Stimulated activated memory B cell treated with anti-CD40 and anti-IgM and Interleukin-4, amounts not matched to agents 10 μg/mL and 1 μg/mL and 100 μg/mL, for 72 hours (primary cell): Measurements from ENCODE around the gene ANP32A.
A peak's percentile ranks its signal among the peaks of the same experiment; 100 is the strongest.

Experiments used
- ATAC-seq: fragments of 150-1000 bp; cut with Tn5 transposase; 2 replicates; pipeline ENCODE4 v1.10.0; 2021
- H3K27ac Mint-ChIP-seq: one replicate; pipeline ENCODE4 v1.8.0; 2022; ENCODE audit warnings: mild to moderate bottlenecking, mixed read lengths
- H3K27me3 Mint-ChIP-seq: one replicate; pipeline ENCODE4 v1.8.0; 2022; ENCODE audit warnings: mixed read lengths
- H3K36me3 Mint-ChIP-seq: one replicate; pipeline ENCODE4 v1.8.0; 2022; ENCODE audit warnings: mixed read lengths
- H3K4me1 Mint-ChIP-seq: one replicate; pipeline ENCODE4 v1.8.0; 2022; ENCODE audit warnings: mixed read lengths
- H3K4me3 Mint-ChIP-seq: one replicate; pipeline ENCODE4 v1.8.0; 2022; ENCODE audit warnings: mild to moderate bottlenecking, moderate library complexity, mixed read lengths
- H3K9me3 Mint-ChIP-seq: one replicate; pipeline ENCODE4 v1.8.0; 2022; ENCODE audit warnings: mixed read lengths

Gene ANP32A

DNA sequence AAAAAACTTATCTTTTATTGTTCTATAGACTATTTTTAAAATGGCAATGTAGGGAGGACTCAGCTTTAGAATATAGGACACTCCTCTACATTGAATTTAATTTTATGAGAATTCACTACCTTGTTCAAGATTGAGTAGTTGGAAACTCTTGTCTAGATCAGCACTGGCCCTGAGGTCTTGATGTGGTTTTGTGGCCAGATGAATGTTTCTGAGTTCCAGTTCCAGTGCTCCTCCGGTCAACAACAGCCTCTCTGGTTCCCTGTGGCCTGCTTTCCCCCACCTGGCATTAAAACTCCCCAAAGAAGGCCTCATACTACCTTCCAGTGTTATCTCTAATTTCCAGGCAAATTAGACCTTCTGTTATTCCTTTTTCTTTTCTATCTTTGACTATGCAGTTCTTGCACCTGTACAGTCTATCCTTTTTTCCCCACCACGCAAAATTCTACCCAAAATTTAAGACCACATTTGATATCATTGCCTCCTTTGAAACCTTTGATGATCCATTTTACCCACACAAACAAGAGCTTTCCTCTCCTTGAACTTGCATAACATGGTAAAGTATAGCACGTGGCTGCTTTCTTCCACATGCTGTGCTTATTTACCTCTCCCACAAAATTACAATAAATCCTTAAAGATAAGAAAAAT is 9.6 kb upstream of the ANP32A start:
- Mint-ChIP-seq H3K4me3 (no peak overlapping the region), H3K27me3 (peaks cover 18% of the 10 kb centered on the region), H3K27ac (no peak overlapping the region), H3K9me3 (no peaks in the 10 kb centered on the region), H3K36me3 (peaks cover 1% of the 10 kb centered on the region), H3K4me1 (no peaks in the 10 kb centered on the region)
- no peak for ATAC-seq

DNA sequence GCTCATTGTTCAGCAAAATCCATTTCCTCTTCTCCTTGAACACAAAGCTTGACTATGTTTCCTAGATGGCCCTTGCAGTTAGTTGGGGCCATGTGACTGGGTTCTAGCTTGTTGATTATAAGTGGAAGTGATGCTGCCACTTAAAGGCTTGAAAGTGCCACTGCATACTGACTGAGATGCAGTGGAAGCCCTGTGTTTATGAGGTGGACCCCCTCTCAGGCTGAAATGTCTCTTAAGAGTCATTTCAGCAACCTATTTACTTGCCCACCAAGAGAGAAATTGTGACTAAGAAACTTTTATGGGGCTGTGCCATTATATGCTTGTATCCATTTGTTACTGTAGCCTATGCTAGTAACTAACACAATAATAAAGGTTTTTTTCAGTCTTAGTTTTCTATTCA is 8.4 kb upstream of the ANP32A start:
- Mint-ChIP-seq H3K4me1 (no peaks in the 10 kb centered on the region), H3K27ac (no peak overlapping the region), H3K9me3 (no peaks in the 10 kb centered on the region), H3K27me3 (peaks cover 9% of the 10 kb centered on the region), H3K36me3 (no peaks in the 10 kb centered on the region), H3K4me3 (no peak overlapping the region)
- ATAC-seq = peak; percentile 62

DNA sequence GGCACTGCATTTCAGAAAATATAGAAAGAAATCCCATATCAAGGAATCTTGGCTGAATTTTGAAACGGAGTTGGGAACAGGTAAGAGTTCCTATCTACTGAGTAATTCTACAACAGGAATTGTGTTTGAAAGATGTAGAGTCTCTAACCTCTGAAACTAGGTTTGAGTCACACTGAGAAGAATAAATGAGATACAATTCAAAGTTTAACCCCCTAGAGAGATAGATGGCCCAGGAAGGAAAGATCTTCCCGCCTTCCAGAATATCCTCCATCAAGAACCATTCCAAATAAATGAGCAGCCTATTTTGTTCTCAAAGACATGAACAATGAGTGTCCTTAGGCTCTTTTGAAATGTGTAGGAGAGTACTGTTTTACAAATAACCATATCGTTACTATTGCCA is 2.9 kb upstream of the ANP32A start:
- H3K27me3 Mint-ChIP-seq = no peaks in the 10 kb centered on the region
- ATAC-seq = no peak
- peaks cover 11% of the 10 kb centered on the region for H3K4me1 Mint-ChIP-seq
- no peak overlapping the region for H3K27ac Mint-ChIP-seq
- peaks cover 7% of the 10 kb centered on the region for H3K36me3 Mint-ChIP-seq
- no peaks in the 10 kb centered on the region for H3K9me3 Mint-ChIP-seq
- no peak overlapping the region for H3K4me3 Mint-ChIP-seq

DNA sequence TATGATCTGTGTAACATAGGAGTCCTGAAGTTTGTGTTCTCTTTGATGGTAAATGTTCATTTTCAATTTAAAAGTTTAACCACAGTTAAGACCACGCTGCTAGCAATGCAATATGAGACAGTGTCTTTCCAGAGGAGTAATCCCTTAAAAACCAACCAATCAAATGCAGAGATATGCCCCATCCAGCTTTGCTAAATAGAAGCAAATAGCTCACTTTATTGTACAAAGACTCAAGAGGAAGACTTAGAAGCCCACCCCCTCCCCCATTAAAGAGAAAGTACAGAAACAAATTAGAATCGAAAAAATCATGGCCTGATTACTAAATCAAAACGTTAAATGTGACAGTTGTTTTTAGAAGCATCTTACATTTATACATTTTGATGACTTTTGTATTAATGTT is 2.1 kb upstream of the ANP32A start:
- H3K9me3 Mint-ChIP-seq = no peaks in the 10 kb centered on the region
- H3K36me3 Mint-ChIP-seq = peaks cover 7% of the 10 kb centered on the region
- H3K27me3 Mint-ChIP-seq = no peaks in the 10 kb centered on the region
- no peak for ATAC-seq
- H3K27ac Mint-ChIP-seq = no peak overlapping the region
- H3K4me1 Mint-ChIP-seq = peaks cover 11% of the 10 kb centered on the region
- H3K4me3 Mint-ChIP-seq = no peak overlapping the region

DNA sequence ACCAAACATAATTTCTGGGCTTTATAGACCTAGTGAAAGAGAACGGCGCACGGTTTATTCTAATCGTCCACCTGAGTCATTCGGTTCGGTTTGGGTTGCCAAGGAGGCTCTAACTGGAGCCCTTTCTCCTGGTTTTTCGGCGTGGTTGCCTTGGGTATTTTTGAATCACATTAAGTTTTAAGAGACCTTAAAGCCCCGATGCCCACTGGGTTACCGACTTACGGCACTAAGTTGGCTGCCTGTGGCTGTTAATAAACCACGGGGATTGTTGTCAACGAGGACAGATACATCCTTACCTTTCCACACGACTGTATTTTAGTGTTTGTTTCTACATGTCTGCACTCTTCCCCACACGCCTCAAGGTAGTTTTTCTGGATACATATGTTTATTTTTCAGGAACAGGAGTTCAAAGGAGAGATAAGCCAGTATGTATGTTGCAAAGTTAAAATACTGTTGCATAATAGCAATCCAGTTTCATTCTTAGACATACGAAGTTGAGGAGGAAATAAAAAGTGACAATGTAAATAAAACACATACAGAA is 1.2 kb upstream of the ANP32A start:
- Mint-ChIP-seq H3K4me1 (peaks cover 17% of the 10 kb centered on the region), H3K27ac (peak overlapping the region; percentile 99), H3K4me3 (peak overlapping the region; percentile 98), H3K9me3 (no peaks in the 10 kb centered on the region), H3K36me3 (peaks cover 7% of the 10 kb centered on the region), H3K27me3 (no peaks in the 10 kb centered on the region)
- no peak for ATAC-seq

DNA sequence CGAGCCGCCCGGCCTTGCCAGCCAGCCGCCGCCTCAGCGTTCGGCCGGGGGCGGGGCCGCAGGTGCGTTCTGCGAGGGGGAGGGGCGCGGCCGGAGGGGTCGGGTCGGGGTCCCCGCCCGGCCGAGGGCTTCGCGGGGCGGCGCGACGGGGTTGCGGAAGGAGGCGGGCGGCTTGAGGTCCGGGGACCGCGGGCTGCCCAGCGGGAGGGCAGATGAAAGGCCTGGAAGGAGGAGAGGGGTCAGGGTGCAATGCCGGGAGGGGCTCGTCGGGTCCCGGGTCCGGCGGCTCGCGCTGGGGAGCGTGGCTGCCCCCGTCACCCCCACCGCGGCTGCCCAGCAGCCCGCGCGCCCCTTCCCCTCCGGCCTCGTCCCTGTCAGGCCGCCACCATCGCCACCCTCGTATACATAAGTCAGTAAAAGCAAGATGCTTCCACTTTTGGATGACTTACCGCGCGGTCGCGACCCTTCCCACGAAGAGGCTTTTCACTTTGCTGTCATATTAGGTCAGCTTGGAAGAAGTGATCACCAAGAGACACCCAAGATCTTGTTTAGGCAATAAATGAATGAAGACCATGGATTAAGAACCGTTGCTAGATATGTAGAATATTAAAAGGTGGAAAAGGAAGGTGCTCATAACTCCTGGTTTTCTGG is 620 bp upstream of the ANP32A start:
- H3K27me3 Mint-ChIP-seq = no peaks in the 10 kb centered on the region
- H3K36me3 Mint-ChIP-seq = peaks cover 7% of the 10 kb centered on the region
- H3K4me3 Mint-ChIP-seq = peak overlapping the region; percentile 98
- peak; percentile 10 for ATAC-seq
- no peaks in the 10 kb centered on the region for H3K9me3 Mint-ChIP-seq
- peaks cover 23% of the 10 kb centered on the region for H3K4me1 Mint-ChIP-seq
- peak overlapping the region; percentile 99 for H3K27ac Mint-ChIP-seq

DNA sequence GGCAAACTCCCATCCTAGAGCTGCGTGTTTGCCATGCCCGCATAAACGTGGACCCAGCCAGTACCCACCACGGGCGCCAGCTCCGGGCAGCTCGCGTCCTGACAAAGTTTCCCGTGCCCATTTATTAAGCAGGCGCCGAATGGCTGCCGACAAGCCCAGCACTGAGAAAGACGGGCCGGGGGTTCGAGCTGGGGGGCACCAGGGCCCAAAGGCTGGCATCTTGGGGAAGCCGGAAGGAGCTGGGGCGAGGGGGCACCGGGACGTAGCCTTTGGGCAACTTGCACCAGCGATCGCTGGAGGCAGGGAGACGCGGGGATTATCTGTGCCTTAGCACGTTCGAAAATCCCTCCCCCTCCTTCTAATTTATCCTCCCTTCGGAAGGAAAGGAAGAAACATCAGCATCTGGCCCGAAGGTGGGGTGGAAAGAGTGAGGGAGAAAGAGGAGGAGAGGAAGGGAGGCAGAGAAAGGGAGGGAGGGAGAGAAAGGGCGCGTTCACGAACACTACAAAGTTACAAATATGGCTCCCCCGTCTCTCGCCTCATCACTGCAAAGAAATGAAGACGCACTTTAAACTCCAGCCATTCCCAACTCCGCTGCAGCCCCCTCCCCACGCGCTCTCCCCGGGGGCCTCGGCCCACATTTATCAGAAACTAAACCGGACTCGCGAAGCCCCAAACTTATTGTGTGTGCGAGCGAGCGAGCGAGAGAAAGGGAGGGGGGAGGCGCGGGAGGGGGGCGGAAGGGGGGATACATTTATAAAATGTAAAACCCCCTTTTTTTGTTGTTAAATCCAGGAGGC is 1.0 kb downstream of the ANP32A start:
- peak overlapping the region; percentile 99 for H3K27ac Mint-ChIP-seq
- peaks cover 39% of the 10 kb centered on the region for H3K4me1 Mint-ChIP-seq
- peaks cover 7% of the 10 kb centered on the region for H3K36me3 Mint-ChIP-seq
- no peaks in the 10 kb centered on the region for H3K9me3 Mint-ChIP-seq
- H3K4me3 Mint-ChIP-seq = peak overlapping the region; percentile 98
- H3K27me3 Mint-ChIP-seq = no peaks in the 10 kb centered on the region
- no peak for ATAC-seq

DNA sequence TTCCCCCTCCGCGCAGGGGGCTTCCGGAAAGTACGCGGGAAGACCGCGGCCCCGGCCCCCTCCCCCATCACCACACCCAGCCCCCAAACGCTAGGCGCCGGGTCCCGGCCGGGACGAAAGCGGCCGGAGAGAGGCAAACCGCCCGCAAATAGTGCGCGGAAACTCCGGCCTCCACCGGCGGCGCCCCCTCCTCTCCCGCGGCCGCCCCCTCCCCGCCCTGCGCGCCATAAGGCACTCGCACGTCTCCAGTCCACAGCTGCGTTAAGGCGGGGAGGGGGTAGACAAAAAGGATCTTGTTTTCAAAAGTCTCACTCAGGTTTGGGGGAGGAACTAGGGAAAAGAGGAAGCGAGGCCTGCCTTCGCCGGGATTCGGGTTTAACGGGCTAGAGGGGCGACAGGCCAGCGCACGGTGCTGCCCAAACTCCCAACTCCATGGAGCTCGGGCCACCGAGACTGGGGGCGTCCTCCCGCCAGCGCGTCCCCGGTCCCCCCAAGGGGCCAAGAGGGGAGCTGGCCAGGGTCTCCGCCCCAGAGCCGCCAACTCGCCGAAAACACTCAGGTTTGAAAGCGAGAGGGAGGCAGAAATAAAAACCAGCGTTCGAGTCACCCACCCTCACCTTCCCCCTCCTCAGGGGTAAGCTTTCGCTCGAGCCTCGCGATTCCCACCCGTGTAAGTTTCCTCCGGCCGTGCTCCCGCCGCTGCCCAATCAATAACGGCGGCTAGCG is 1.8 kb downstream of the ANP32A start:
- Mint-ChIP-seq H3K4me3 (peak overlapping the region; percentile 98), H3K27ac (peak overlapping the region; percentile 99), H3K9me3 (no peaks in the 10 kb centered on the region), H3K36me3 (peaks cover 7% of the 10 kb centered on the region), H3K27me3 (no peaks in the 10 kb centered on the region), H3K4me1 (peaks cover 43% of the 10 kb centered on the region)
- ATAC-seq = peak; percentile 9

DNA sequence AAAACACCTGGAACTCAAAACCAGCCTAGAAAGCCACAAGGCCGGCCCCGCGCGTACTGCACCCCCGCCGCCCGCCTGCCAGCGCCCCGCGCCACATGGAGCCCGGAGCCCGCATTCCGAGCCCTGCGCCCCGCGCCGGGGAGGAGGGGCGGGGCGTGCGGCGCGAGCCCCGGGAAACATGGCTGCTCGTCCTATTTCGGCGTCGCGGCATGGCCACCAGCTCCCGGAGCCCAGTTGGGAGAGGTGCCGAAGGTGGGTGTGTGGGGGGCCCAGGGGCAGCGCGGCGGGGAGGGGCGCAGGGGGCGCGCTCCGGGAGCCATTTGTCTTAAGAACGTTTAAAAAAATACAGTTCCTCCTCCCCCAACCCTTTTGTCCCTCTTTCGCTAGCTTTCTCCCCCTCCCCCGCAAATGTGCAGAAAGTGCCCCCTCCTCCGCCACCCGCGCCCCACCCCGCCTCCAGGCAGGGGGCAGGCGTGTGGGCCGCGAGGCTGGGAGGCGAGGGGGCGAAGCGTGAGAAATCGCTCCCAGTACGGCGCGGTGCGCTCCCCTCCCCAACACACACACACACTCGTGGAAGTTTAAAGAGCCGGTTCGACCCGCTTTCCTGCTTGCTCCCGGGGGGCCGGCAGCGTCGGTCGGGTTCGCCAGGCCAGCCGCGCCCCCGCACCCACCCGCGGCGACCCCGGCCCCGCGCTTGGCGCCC is 2.5 kb downstream of the ANP32A start:
- peak overlapping the region; percentile 99 for H3K27ac Mint-ChIP-seq
- H3K4me3 Mint-ChIP-seq = peak overlapping the region; percentile 98
- H3K36me3 Mint-ChIP-seq = peaks cover 7% of the 10 kb centered on the region
- peaks cover 49% of the 10 kb centered on the region for H3K4me1 Mint-ChIP-seq
- H3K27me3 Mint-ChIP-seq = no peaks in the 10 kb centered on the region
- ATAC-seq = peak; percentile 17
- no peaks in the 10 kb centered on the region for H3K9me3 Mint-ChIP-seq

DNA sequence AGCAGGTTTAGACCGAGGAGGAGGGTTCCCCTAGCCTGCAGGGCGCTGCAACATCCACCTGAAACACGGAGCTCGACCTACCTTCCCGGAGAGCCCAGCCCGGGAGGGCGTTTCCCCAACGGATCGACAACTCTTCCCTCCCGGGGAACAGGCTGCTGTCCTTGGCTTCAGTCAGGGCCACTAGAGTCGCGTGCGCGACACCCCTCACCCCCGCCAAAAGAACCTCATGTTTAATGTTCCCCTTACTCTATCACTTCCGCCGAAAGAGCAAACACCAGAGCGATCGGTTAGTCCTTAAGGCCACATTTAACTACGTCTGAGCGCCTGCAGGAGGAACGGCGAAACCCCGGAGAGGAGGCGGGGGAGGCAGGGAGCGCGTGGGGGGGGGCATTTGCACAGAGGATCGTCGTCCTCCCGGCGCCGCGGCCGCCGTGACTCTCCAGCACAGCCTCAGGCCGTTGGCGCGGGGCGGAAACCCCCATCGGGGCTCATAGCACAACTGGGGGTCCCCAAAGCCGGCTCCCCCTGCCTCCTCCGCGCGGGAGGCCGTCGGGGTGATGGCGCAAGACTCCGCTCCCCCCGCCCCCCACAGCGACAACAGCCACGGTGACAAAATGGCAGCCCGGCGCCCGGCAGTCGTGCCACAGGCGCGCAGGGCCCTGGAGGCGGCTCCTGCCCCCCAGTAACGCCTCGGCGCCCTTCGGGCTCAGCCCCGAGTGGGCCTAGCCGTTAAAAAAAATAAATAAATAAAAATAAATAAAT is 3.2 kb downstream of the ANP32A start:
- Mint-ChIP-seq H3K4me3 (peak overlapping the region; percentile 93), H3K9me3 (no peaks in the 10 kb centered on the region), H3K27ac (peak overlapping the region; percentile 99), H3K36me3 (peaks cover 7% of the 10 kb centered on the region), H3K27me3 (no peaks in the 10 kb centered on the region), H3K4me1 (peaks cover 57% of the 10 kb centered on the region)
- peak; percentile 66 for ATAC-seq

DNA sequence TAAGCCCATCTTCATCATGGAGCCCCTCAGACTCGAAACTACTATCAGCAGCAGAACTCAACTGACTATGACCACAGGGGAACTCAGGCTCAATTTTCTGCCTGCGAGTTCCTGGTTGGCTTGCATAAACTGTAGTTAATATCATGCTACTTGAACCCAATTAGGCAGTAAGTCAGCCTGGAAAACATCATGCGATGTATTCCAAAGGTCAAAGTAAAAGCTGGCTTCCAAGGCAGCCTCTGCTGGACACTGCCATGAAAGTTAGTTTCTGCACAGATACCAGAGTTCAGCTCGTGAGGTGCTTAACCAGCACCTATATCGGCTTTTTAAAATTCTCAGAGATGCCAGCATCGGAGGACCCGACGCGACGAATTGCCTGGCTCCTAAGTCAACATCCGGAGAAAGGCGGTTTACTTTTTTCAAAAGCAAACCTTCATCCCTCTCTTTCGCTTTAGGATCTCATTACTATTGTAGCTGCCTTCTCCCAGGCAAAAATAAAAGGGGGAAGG is 3.8 kb downstream of the ANP32A start:
- peak overlapping the region; percentile 93 for H3K4me3 Mint-ChIP-seq
- no peaks in the 10 kb centered on the region for H3K27me3 Mint-ChIP-seq
- ATAC-seq = no peak
- no peaks in the 10 kb centered on the region for H3K9me3 Mint-ChIP-seq
- peaks cover 13% of the 10 kb centered on the region for H3K36me3 Mint-ChIP-seq
- H3K4me1 Mint-ChIP-seq = peaks cover 58% of the 10 kb centered on the region
- peak overlapping the region; percentile 99 for H3K27ac Mint-ChIP-seq

DNA sequence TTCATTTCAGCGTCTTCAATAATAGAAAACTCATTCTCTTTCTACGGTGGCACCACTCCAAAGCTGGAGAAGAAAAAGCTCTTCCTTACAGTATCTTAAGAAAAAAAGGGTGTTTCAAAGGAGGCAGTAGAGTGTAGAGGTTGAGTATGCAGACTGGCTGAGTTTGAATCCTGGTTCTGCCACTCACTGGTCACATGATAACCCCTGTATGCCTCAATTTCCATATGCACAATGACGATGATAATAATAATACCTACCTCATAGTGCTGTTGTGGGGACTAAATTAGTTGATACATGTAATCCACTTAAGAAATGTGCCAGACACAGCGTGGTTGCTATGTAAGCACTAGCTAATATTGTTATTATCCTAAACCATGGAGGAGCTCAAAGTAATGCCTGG is 4.5 kb downstream of the ANP32A start:
- peak overlapping the region; percentile 99 for H3K27ac Mint-ChIP-seq
- H3K4me3 Mint-ChIP-seq = peak overlapping the region; percentile 93
- peaks cover 57% of the 10 kb centered on the region for H3K4me1 Mint-ChIP-seq
- ATAC-seq = no peak
- H3K27me3 Mint-ChIP-seq = no peaks in the 10 kb centered on the region
- H3K9me3 Mint-ChIP-seq = no peaks in the 10 kb centered on the region
- peaks cover 14% of the 10 kb centered on the region for H3K36me3 Mint-ChIP-seq

DNA sequence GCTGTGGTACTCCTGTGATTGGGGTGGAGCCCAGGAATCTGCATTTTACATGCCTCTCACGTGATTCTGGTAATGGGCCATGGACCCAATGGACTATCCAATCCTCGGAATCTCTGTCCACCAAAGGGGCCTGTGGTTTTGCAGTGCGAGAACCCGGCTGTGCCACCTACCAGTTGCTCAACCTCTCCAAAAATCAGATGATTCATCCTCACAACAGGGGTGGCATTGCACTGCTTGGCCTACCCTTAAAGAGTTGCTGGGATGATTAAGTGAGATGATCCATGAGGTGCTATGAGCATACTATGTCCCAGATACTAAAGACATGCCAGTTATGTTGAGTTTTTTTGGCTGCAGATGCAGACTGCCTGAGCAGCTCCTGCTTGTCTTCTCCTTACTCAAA is 5.1 kb downstream of the ANP32A start:
- H3K4me1 Mint-ChIP-seq = peaks cover 63% of the 10 kb centered on the region

DNA sequence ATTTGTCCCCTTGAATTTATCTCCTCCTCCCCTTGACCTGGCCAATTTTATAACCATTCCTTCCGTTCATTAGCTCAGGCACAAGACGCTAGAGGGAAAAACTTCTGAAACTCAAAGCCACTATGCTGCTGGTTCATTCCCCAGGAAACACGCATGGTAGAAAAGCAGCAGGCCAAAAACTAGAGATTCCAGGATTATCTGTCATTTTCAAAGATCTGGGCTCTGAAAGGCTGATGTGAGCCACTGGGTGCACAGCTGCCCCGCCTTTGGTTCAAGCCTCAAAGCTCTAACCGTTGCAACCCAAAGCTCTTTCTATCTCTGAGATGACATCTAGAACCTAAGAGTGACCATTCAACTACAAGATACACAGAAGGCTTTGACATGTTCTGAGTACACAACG is 6.1 kb downstream of the ANP32A start:
- Mint-ChIP-seq H3K9me3 (no peaks in the 10 kb centered on the region), H3K36me3 (peaks cover 25% of the 10 kb centered on the region), H3K27ac (peak overlapping the region; percentile 46), H3K4me3 (no peak overlapping the region), H3K27me3 (no peaks in the 10 kb centered on the region), H3K4me1 (peaks cover 73% of the 10 kb centered on the region)
- ATAC-seq = no peak

More for the DNA sequence above, 5.1 kb downstream of the ANP32A start:
- no peak for ATAC-seq
- Mint-ChIP-seq H3K36me3 (peaks cover 19% of the 10 kb centered on the region), H3K9me3 (no peaks in the 10 kb centered on the region), H3K27ac (peak overlapping the region; percentile 99), H3K27me3 (no peaks in the 10 kb centered on the region), H3K4me3 (no peak overlapping the region)
